SU-DHL-6 (cell line): ENCODE data around the gene PDZD2.

Experiments
- CTCF ChIP-seq: fragments of 200-600 bp; sonication (generic); IDR thresholded peaks from one replicate; pipeline ENCODE4 v1.5.1; 2017; ENCODE audit warnings: antibody characterized with exemption, mild to moderate bottlenecking, low read length, moderate library complexity; ENCODE audit not compliant: insufficient read depth, poor library complexity, severe bottlenecking
- EZH2phosphoT487 ChIP-seq: fragments of 200-600 bp; sonication (generic), shearing (Covaris generic); conservative IDR thresholded peaks from 2 replicates; pipeline ENCODE4 v1.6.1; 2018; ENCODE audit warnings: mild to moderate bottlenecking, antibody characterized with exemption, low read length, moderate library complexity, mixed read lengths

- TF ChIP-seq CTCF (no peak), EZH2phosphoT487 (no peak)
Observed at GRCh38 chr5:31895199-31895820, 256.4 kb downstream of the PDZD2 start.
